Thyroid gland (tissue), 4 donors: Measurements from ENCODE around the gene PPP6C. TPM values are rescaled to one million over a fixed set of nuclear protein-coding genes. Genes with fewer than 3 reads are reported as not detected.

Experiments
- DNase-seq, 2 donors: peaks; one replicate each; pipeline ENCODE4 v3.0.0-alpha.2; 2019
- H3K27ac ChIP-seq, 3 donors: fragments of 200-600 bp; sonication (generic); 1 replicate in 2 of 3; 2 replicates in 1 of 3; pipeline ENCODE4 v1.5.1; 2016 to 2019; ENCODE audit warnings: mild to moderate bottlenecking in 1 of 3, moderate library complexity in 1 of 3
- H3K27me3 ChIP-seq: fragments of 200-600 bp; sonication (generic); one replicate; pipeline ENCODE4 v1.5.1; 2019
- H3K36me3 ChIP-seq, 2 donors: fragments of 200-600 bp; sonication (generic); one replicate each; pipeline ENCODE4 v1.5.1; 2016 to 2019
- H3K4me1 ChIP-seq, 2 donors: fragments of 200-600 bp; sonication (generic); one replicate each; pipeline ENCODE4 v1.5.1; 2017 to 2019
- H3K4me3 ChIP-seq, 3 donors: fragments of 200-600 bp; sonication (generic); replicated peaks in 1 of 3; 1 replicate in 2 of 3; 2 replicates in 1 of 3; pipeline ENCODE4 v1.5.1; 2016; ENCODE audit warnings: mild to moderate bottlenecking in 1 of 3
- H3K9me3 ChIP-seq: fragments of 200-600 bp; sonication (generic); one replicate; pipeline ENCODE4 v1.5.1; 2017
- CTCF ChIP-seq, 6 experiments: fragments of 200-600 bp in 3 of 6; fragments of 450-650 bp in 3 of 6; sonication (generic) in 3 of 6; IDR thresholded peaks; one replicate each; pipeline ENCODE4 v1.5.1; 2016 to 2019; ENCODE audit warnings: antibody characterized with exemption in 6 of 6, mild to moderate bottlenecking in 2 of 6, inconsistent platforms in 1 of 6, moderate library complexity in 1 of 6
- POLR2A ChIP-seq, 2 donors: fragments of 450-650 bp; IDR thresholded peaks; one replicate each; pipeline ENCODE4 v1.6.1; 2017; ENCODE audit warnings: antibody characterized with exemption in 2 of 2, mild to moderate bottlenecking in 2 of 2, moderate library complexity in 1 of 2
- WGBS, 2 donors: methylation state at CpG; one replicate each; pipeline ENCODE4 v1.1.5; 2017; 5-methylcytosine and 5-hydroxymethylcytosine counted together
- intact Hi-C: fragments of 100-400 bp; cut with DNase I; formaldehyde crosslinking; loops from one replicate; pipeline ENCODE4 v1.15.1; 2023
- total RNA-seq, 4 donors: library from RNA; depleted of rRNA; stranded (reverse); fragments of >200 nt; gene quantifications; one replicate each; pipeline ENCODE4 v1.2.3, GENCODE V29; 2016

PPP6C gene
- total RNA-seq, 4 donors from 2014 or later = 41.3 to 63.1 (median 47.8) TPM

GRCh38 chr9:125099816-125100215, 89.8 kb downstream of the PPP6C start:
- no peak for TF ChIP-seq CTCF (IDR thresholded peaks at IDR 0.05)
- TF ChIP-seq POLR2A (IDR thresholded peaks at IDR 0.05) = no peak
- intact Hi-C loops = no loop called here
- 84 to 90% methylated on average over 3 of the region's 3 CpGs for WGBS, 2 donors

More at GRCh38 chr9:125099816-125100215, 89.8 kb downstream of the PPP6C start:
- peaks cover 12 to 28% of the 10 kb centered on the region in 2 donors for H3K4me1 ChIP-seq
- H3K9me3 ChIP-seq = no peaks in the 10 kb centered on the region
- no peak overlapping the region for H3K4me3 ChIP-seq
- no peak for DNase-seq
- no peaks in the 10 kb centered on the region for H3K27me3 ChIP-seq
- H3K36me3 ChIP-seq = no peaks in the 10 kb centered on the region
- H3K27ac ChIP-seq = no peak overlapping the region

Other genes with a start within 250 kb of the PPP6C start
- 10 to 100 TPM; 15.3 to 27.7 (median 18.6) TPM for gene GOLGA1, start 248.7 kb downstream of the PPP6C start, total RNA-seq
- 10 to 100 TPM; 10.4 to 13.4 (median 12.5) TPM for gene SCAI, start 46.3 kb downstream of the PPP6C start, total RNA-seq
- gene RABEPK, start 10.7 kb upstream of the PPP6C start, total RNA-seq = 10 to 100 TPM; 11.0 to 17.3 (median 15.4) TPM
- 100 to 1,000 TPM; 202 to 921 (median 592) TPM for gene HSPA5, start 51.5 kb upstream of the PPP6C start, total RNA-seq
- gene GAPVD1, start 72.0 kb upstream of the PPP6C start, total RNA-seq = 100 to 1,000 TPM in 2 of 4 donors, 10 to 100 TPM in 2; 92.6 to 140 (median 104) TPM